ENCODE data around the gene CNN3.

- no peak for TF ChIP-seq GABPA (IDR thresholded peaks at IDR 0.05 in 1 of 2, conservative IDR thresholded peaks at IDR 0.05 in 1 of 2)
- TF ChIP-seq YY1 (IDR thresholded peaks at IDR 0.05): no peak
- no peak for TF ChIP-seq CTCF (IDR thresholded peaks at IDR 0.05; ENCODE audit: low read depth, low read length, missing input control)
- no peak for TF ChIP-seq EGR1 (IDR thresholded peaks at IDR 0.05; ENCODE audit: low read depth in 2 of 2)
- no peak for TF ChIP-seq ATF3 (IDR thresholded peaks at IDR 0.05)
- TF ChIP-seq JUND (IDR thresholded peaks at IDR 0.05): no peak
- no peak for TF ChIP-seq TAF1 (conservative IDR thresholded peaks at IDR 0.05)
- TF ChIP-seq RAD21 (IDR thresholded peaks at IDR 0.05): no peak
- TF ChIP-seq SP1 (IDR thresholded peaks at IDR 0.05): no peak
- no peak for TF ChIP-seq FOXA2 (IDR thresholded peaks at IDR 0.05)
- no peak for TF ChIP-seq NR2F2 (IDR thresholded peaks at IDR 0.05)
- TF ChIP-seq, protein P1, sequence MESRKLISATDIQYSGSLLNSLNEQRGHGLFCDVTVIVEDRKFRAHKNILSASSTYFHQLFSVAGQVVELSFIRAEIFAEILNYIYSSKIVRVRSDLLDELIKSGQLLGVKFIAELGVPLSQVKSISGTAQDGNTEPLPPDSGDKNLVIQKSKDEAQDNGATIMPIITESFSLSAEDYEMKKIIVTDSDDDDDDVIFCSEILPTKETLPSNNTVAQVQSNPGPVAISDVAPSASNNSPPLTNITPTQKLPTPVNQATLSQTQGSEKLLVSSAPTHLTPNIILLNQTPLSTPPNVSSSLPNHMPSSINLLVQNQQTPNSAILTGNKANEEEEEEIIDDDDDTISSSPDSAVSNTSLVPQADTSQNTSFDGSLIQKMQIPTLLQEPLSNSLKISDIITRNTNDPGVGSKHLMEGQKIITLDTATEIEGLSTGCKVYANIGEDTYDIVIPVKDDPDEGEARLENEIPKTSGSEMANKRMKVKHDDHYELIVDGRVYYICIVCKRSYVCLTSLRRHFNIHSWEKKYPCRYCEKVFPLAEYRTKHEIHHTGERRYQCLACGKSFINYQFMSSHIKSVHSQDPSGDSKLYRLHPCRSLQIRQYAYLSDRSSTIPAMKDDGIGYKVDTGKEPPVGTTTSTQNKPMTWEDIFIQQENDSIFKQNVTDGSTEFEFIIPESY (IDR thresholded peaks at IDR 0.05): no peak
Observed at GRCh38 chr1:94934551-94934950, 7.6 kb upstream of the CNN3 start.

Measured in liver (tissue), 3 donors.